Muscle of back (tissue), 11 donors: ENCODE results near the gene CFAP100. TPM values are rescaled to one million over a fixed set of nuclear protein-coding genes. Genes with fewer than 3 reads are reported as not detected.

Experiments
- DNase-seq, 3 donors: peaks; one replicate each; pipeline versions ENCODE4 v3.0.0 to v3.0.0-alpha.2; 2013
- polyA plus RNA-seq, 10 donors: library from polyadenylated mRNA; unstranded; fragments of 120-200 nt; gene quantifications; one replicate each; pipeline ENCODE4 v1.2.1, GENCODE V29; 2013; ENCODE audit not compliant: insufficient read length in 10 of 10

The CFAP100 gene
- polyA plus RNA-seq, 10 donors, result 0.17 to 0.74 (median 0.36) TPM; not detected in 4

GRCh38 chr3:126399756-126400155 is 5.0 kb downstream of the CFAP100 start:
- no peak for DNase-seq

DNA sequence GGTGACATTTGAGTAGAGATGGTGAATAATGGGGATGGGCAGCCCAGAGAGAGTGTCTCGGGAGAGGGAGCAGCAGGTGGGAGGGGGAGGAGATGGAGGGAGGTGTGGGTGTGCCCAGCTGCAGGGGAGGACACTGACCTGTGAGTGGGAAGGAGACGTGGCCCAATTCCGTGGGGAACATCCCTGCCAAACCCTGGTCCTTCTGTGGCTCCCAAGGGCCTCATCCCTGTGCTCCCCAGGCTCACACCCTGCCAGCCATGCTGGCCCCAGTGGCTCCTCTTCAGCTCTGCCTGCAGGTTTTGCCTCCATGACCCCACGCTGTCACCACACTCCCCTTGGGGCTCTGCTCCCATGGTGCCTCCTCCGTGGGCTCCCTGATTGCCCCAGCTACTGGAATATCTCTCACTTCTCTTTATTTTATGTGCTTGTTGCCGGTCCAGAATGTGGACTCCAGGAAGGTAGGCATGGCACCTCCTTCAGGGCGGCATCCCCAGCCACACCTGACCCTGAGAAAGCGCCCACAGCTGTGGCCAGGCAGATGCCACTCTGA is 7.0 kb downstream of the CFAP100 start:
- DNase-seq, result no peak

DNA sequence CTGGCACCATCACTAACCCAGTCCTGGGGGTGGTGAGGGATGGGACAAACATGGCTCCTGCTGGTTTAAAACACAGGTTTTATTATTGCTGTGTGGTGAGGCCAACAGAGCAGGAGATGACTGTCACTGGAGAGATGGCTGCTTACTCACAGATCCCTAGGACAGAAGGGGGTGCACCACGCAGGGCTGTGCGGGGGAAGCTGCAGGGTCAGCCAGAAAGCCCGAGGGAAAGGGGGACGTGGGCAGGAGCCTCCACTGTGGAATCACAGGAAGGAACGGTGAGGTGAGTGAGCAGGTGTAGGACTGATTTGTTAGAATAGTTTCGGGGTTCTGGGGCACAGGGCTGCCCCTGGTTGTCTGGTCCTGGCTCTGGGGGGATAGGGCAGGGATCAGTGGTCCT is 7.5 kb downstream of the CFAP100 start:
- no peak for DNase-seq

DNA sequence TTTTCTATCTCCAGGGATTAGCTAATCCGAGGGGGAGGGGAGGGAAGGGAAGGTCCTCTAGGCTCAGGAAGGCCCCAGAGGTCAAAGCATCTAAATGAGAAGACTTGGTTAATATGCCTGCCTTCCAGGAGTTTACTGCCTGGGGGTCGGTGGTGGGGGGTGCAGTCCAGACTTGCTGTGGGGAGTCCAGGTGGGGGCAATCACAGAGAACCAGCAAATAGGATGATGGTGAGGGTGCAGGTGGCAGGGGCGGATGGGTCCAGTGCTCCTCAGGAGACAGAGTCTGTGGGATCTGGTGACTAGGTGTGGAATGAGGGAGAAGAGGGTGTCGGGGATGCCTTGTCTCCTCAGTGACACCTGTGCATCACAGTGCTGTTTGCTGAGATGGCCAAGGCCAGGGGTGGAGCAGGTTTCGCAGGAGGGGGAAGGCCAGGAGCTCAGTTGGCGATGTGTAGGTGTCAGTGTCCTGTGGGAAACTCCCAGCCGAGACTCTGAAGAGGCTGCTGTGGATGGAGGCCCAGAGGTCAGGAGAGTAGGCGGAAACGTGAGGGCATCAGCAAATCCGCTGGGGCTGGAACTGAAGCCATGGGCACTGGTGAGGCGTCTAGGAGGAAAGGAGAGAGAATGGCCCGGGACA is 8.1 kb downstream of the CFAP100 start:
- DNase-seq, result no peak

DNA sequence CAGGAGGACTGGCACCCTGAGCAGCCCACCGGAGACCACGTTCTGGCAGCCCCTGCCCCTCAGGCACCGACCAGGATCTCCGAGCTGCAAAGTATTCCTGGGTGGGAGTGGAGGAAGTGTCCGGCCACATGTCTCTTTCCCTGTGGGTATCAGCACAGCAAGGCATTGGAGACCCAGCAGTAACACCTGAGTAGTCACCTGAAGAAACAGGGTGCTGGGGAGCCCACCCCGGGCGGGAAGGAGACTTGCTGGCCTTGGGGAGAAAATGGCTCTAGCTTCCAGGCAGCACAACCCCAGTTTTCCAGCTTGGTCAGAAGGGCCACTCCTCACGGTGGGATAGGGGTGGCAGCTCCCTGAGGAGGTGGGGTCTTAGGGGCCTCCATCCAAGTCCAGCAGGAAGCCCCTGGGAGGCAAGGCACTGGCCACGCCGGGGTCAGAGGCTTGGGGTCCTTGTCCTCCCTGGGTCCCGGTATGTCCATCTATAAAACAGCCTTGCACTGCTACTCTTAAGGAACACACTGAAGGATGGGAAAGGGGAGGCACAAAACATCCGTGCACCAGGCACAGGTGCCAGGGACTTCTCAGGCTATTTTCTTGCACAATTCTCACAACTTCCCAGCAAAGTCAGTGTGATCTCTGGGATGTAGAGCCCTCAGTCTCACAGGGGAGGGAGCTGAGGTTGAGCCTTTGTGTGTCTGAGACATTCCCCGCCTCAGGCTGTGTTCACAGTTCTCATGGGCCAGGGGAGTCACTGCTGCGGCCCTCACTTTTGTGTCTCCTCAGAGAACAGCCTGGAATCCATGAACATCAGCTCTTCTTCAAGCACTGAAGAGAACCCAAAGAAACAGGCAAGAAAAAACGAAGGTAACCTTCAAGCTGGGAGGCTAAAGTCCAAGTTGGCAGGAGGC is 11.9 kb downstream of the CFAP100 start:
- no peak for DNase-seq

DNA sequence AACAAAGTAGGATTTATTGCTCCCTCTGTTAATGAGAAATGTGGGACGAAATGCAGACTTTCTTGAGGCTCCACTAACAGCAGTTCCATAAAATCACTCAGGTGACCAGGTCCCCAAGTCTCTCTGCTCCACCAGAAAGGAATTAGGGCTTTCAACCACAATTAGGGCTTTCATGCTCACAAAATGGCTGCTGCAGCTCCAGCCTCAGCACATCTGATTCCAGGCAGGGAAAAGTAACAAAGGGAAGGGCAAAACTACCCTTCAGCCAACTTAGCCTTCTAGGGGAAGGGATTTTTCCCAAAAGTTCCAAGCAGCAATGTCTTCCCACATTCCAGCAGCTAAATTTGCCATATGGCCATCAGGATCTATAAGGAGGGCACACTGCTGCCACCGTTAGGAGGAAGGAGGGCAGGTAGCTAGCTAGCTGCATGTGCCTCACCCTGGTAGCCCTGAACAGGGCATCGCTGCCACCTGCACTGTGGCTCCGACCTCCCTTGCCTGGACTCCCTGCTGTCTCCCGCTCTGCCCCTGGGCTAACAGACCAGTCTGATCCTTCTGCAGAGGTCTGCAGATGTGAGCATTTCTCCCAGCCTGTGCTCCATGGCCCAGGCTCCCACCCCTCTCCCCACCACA is 12.8 kb downstream of the CFAP100 start:
- DNase-seq, result no peak

DNA sequence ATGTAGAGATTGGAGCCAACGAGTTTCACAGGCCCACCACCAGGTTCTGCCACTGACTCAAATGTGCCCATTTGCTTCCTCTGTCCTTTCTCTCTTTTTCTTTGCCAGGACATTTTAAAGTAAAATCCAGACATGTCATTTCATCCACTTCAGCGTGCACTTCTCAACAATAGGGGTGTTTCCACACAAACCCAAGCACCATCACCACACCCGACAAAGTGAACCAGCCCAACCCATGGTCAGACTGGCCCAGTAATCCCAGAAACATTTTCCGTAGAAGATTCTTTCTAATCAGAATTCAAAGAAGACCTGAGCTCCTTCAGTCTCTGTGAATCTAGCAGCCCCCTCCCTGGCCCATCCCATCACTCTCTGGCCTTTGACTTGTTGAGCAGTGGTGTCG is 13.4 kb downstream of the CFAP100 start:
- DNase-seq, result no peak

DNA sequence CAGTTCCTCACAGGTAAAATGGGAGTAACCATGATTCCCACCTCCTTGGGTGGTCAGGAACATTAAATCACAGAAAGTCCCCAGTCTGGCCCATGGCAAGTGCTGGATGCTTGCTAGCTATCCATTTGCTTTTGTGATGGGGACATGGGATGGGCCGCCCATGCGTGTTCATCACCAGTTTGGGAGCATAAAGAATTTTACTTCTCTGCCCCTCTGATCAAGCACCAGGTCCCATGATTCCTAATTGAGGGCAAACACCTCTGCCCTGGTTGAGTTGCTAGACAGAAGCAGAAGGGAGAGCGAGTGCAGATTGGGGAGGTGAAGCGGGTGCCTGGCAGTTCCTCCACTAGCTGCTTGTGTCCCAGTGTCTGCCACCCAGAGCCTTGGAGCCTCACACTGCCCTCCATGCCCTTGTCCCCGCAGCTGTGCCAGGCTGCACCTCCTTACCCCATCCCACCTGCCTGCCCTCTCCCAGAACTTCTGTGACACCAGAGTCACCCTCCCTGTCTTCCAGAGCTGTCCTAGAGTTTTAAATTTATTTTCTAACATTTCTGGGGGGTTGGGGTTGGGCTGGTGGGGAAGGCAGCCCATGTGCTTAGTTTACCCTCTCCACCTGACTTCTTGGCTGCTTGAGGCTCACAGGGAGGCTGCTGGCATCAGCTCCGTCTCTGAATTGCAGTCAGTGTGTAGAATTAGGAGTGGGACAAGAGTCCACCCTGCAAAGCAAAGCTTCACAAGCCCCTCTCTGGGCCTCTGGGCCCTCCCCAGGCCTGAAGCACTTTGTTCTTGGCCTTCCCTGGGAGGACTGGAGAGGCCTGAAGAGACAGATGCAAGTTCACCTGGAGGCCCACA is 18.4 kb downstream of the CFAP100 start:
- no peak for DNase-seq

DNA sequence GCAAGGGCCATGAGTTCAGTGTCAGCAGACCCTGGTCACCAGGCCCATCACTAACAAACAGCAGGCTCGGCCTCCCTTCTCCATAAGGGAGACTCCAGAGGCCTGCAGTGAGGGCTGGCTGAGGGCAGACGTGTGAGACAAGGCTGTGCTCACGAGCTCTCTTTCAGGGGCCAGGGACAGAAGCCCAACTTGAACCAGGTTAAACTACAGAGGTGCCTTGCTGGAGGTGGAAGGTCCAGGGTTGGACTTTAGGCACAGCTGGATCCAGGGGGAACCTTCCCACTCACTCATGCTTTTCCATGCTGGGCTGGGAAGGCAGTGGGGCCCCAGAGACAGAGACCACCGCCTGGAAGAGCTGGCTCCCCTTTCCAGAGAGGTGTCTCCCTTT is 19.0 kb downstream of the CFAP100 start:
- no peak for DNase-seq

DNA sequence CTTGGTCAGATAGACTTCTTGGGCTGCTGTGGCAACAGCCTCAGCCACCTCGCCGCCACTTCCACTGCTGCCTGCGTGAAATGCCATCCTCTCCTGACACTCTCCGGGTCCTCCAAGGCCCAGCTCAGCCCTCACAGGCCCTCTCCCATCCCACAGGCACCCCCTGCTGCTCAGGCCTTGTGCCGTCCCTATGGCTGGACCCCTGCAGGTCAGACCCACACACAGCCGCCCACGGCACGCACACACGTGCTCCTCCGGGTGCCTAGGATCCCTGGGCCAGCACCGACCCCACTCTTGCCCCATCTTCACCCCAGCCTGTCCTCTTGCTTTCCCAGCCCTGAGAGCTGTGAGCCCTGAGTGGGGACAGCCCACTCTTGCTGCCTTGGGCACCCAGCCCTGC is 19.7 kb downstream of the CFAP100 start:
- no peak for DNase-seq

GRCh38 chr3:126414961-126415660 is 20.4 kb downstream of the CFAP100 start:
- no peak for DNase-seq

- DNase-seq, result no peak
Observed at GRCh38 chr3:126415661-126416591, 21.2 kb downstream of the CFAP100 start.

- no peak for DNase-seq
Observed at GRCh38 chr3:126416943-126417342, 22.2 kb downstream of the CFAP100 start.

GRCh38 chr3:126417515-126417914 is 22.8 kb downstream of the CFAP100 start:
- no peak for DNase-seq

DNA sequence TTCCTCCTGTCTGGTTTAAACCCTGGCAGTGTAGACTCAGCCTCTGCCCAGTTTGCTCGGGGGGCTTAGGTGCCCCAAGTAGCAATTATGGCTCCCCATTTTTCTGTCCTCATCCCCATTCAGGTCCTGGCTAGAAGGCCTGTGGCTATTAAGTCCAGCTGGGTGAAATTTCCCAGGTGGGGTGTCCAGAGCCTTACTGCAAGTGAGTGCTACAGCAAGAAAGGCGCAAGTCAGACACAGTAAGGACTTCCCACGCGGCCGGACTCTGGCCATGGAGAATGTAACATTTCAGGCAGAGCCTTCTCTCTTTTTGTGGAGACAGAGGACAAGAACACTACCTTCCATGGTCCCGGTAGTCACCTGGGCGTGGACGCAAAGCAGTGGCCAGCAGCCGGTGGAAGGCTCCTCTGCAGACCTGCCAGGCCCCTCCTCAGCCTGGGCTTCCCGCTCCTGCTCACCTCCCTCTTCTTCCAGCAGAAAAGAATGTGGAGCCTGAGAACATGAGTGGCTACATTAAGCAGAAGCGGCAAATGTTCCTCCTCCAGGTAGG is 23.3 kb downstream of the CFAP100 start:
- no peak for DNase-seq

GRCh38 chr3:126418661-126419131 is 24.0 kb downstream of the CFAP100 start:
- DNase-seq, result no peak

GRCh38 chr3:126419151-126419703 is 24.5 kb downstream of the CFAP100 start:
- no peak for DNase-seq

GRCh38 chr3:126419886-126420786 is 25.4 kb downstream of the CFAP100 start:
- no peak for DNase-seq
